Activated T-cell treated with anti-CD3 and anti-CD28 coated beads for 24 hours (primary cell): ENCODE measurements around the gene SYNDIG1.

ENCODE experiments used
- DNase-seq: peaks from one replicate; pipeline ENCODE4 v3.0.0-alpha.2; 2020; ENCODE audit warnings: low read depth

Gene SYNDIG1

GRCh38 chr20:24677626-24678315 is 208.3 kb downstream of the SYNDIG1 start:
- DNase-seq: no peak

GRCh38 chr20:24678351-24679106 is 209.1 kb downstream of the SYNDIG1 start:
- DNase-seq: no peak

GRCh38 chr20:24679448-24680047 is 210.1 kb downstream of the SYNDIG1 start:
- DNase-seq: no peak

GRCh38 chr20:24681634-24682495 is 212.4 kb downstream of the SYNDIG1 start:
- no peak for DNase-seq

GRCh38 chr20:24682496-24682985 is 213.1 kb downstream of the SYNDIG1 start:
- no peak for DNase-seq

GRCh38 chr20:24683676-24684075 is 214.2 kb downstream of the SYNDIG1 start:
- no peak for DNase-seq

GRCh38 chr20:24684421-24684871 is 215.0 kb downstream of the SYNDIG1 start:
- no peak for DNase-seq

- DNase-seq: no peak
Observed at GRCh38 chr20:24684956-24685691, 215.7 kb downstream of the SYNDIG1 start.

- DNase-seq: no peak
Observed at GRCh38 chr20:24685736-24686135, 216.3 kb downstream of the SYNDIG1 start.

GRCh38 chr20:24686156-24686555 is 216.7 kb downstream of the SYNDIG1 start:
- no peak for DNase-seq

- no peak for DNase-seq
Observed at GRCh38 chr20:24690408-24690807, 221.0 kb downstream of the SYNDIG1 start.

- no peak for DNase-seq
Observed at GRCh38 chr20:24691901-24692351, 222.5 kb downstream of the SYNDIG1 start.

GRCh38 chr20:24692446-24693200 is 223.2 kb downstream of the SYNDIG1 start:
- DNase-seq: no peak

GRCh38 chr20:24693466-24694156 is 224.2 kb downstream of the SYNDIG1 start:
- no peak for DNase-seq

- no peak for DNase-seq
Observed at GRCh38 chr20:24694157-24694726, 224.8 kb downstream of the SYNDIG1 start.

- no peak for DNase-seq
Observed at GRCh38 chr20:24694727-24695528, 225.5 kb downstream of the SYNDIG1 start.

- DNase-seq: no peak
Observed at GRCh38 chr20:24695529-24696225, 226.2 kb downstream of the SYNDIG1 start.

GRCh38 chr20:24696396-24696795 is 227.0 kb downstream of the SYNDIG1 start:
- DNase-seq: no peak
